Stimulated activated naive B cell treated with anti-CD40 and anti-IgM and Interleukin-4, amounts not matched to agents 10 μg/mL and 1 μg/mL and 100 μg/mL, for 72 hours (primary cell): ENCODE data around the gene CALHM5.
A peak's percentile ranks its signal among the peaks of the same experiment; 100 is the strongest.

Source experiments
- ATAC-seq, 2 donors: fragments of 150-1000 bp; cut with Tn5 transposase; replicated peaks; 2 replicates each; pipeline ENCODE4 v1.10.0; 2021; ENCODE audit warnings: moderate library complexity in 1 of 2
- DNase-seq: peaks from one replicate; pipeline ENCODE4 v3.0.0; 2021
- H3K27ac Mint-ChIP-seq: one replicate; pipeline ENCODE4 v1.8.0; 2022; ENCODE audit warnings: mild to moderate bottlenecking, mixed read lengths
- H3K27me3 Mint-ChIP-seq, 2 donors: one replicate each; pipeline ENCODE4 v1.8.0; 2022; ENCODE audit warnings: mixed read lengths in 2 of 2
- H3K36me3 Mint-ChIP-seq, 2 donors: one replicate each; pipeline ENCODE4 v1.8.0; 2022; ENCODE audit warnings: mixed read lengths in 2 of 2, mild to moderate bottlenecking in 1 of 2
- H3K4me1 Mint-ChIP-seq, 2 donors: one replicate each; pipeline ENCODE4 v1.8.0; 2022; ENCODE audit warnings: mixed read lengths in 2 of 2, mild to moderate bottlenecking in 1 of 2
- H3K4me3 Mint-ChIP-seq, 2 donors: one replicate each; pipeline ENCODE4 v1.8.0; 2022; ENCODE audit warnings: mild to moderate bottlenecking in 2 of 2, mixed read lengths in 2 of 2, moderate library complexity in 1 of 2
- H3K9me3 Mint-ChIP-seq, 2 donors: one replicate each; pipeline ENCODE4 v1.8.0; 2022; ENCODE audit warnings: mixed read lengths in 2 of 2, mild to moderate bottlenecking in 1 of 2

Gene CALHM5

DNA sequence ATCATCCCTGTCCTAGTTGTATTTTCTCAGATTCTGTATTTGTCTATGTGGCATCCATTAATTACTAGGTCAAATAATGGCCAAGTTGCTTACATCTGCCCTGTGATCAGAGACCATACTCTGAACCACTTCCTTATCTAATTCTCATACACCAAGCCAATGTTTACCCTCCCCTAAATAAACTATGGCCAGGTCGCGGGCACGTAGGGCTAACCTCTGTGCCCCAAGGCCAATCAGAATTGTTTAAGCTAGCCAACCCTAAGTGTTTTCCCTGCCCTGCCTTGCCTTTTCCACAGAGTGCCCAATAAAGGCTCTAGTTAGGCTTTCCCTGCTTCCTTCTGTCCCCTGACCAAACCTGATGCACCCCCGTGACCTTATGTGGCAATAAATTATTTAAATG lies 39.4 kb downstream of the CALHM5 start:
- no peak overlapping the region for H3K27ac Mint-ChIP-seq
- peaks cover 8 to 16% of the 10 kb centered on the region in 2 donors for H3K27me3 Mint-ChIP-seq
- H3K4me1 Mint-ChIP-seq: no peaks in the 10 kb centered on the region
- no peaks in the 10 kb centered on the region for H3K36me3 Mint-ChIP-seq
- ATAC-seq (no peak), DNase-seq (no peak)
- no peaks in the 10 kb centered on the region for H3K9me3 Mint-ChIP-seq
- H3K4me3 Mint-ChIP-seq: no peak overlapping the region

DNA sequence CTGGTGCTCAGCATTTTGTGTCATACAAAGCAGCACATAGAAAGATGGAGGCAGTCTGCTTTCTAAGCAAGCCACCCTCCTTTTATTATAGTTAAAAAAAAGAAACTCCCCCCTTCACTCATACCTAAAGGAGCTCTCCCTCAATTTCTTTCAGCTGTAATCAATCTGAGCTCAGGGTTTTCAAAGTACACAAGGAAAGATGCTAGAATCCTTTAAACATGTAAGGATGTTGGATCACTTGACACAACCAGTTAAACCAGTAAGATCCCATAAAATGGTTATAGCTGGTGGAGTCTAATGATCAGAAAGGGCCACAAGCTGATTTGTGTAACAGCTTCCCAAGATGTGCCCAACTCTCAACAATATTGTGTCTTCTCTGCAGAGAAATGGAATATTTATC lies 42.0 kb downstream of the CALHM5 start, which contains the start of gene CALHM4:
CALHM4 (plus strand) TSS at position 301 of the 400 bp plus-strand sequence; CDS start at position 344, 43 bp downstream.
- ATAC-seq (no peak), DNase-seq (no peak)
- H3K4me3 Mint-ChIP-seq: no peak within 1 kb of the TSS
- no peak within 1 kb of the TSS for H3K27ac Mint-ChIP-seq
- H3K4me1 Mint-ChIP-seq: no peaks in the 10 kb centered on the region
- no peaks in the 10 kb centered on the region for H3K9me3 Mint-ChIP-seq
- H3K36me3 Mint-ChIP-seq: no peaks in the 10 kb centered on the region
- peaks cover 11 to 16% of the 10 kb centered on the region in 2 donors for H3K27me3 Mint-ChIP-seq

DNA sequence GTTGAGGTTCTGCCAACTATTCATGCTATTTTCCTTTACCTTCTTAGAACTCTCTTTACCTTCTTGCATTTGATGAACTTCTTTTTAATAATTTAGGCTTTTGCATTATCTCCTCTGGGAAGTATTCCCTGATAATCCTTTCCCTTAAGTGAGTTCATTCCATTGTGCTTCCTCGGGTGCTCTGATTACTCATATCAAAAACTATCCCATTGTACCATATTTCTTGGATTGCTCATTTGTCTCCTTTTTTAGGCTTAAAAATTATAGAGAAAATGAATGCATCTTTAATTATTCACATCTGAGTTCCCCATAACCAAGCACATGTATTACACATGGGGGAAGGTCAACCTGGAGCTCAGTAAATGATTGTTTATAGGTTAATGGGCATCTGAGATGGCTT lies 44.6 kb downstream of the CALHM5 start:
- no peak for ATAC-seq

DNA sequence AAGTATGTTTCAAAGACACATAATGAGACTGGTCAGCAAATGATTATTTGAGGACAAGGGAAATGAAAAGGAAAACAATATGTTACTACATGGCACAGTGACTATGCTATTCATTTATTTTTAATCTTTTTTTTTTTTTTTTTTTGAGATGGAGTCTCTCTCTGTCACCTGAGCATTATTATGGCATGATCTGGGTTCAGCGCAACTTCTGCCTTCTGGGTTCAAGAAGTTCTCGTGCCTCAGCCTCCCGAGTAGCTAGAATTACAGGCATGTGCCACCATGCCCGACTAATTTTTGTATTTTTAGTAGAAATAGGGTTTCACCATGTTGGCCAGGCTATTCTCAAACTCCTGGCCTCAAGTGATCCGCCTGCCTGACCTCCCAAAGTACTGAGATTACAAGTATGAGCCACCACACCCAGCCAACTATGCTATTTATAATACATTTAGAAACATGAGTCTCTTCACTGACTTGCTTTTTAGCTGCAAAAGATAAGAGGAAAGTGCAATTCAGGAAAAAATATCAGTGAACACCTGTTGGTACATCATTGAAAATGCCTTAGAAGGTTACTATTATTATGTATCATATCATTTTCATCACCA lies 45.5 kb downstream of the CALHM5 start:
- H3K9me3 Mint-ChIP-seq: no peaks in the 10 kb centered on the region
- no peak overlapping the region for H3K4me3 Mint-ChIP-seq
- DNase-seq: no peak
- no peak for ATAC-seq
- peaks cover 0 to 2% of the 10 kb centered on the region in 2 donors for H3K4me1 Mint-ChIP-seq
- no peaks in the 10 kb centered on the region for H3K36me3 Mint-ChIP-seq
- peaks cover 10 to 14% of the 10 kb centered on the region in 2 donors for H3K27me3 Mint-ChIP-seq
- no peak overlapping the region for H3K27ac Mint-ChIP-seq

More for the DNA sequence above, 44.6 kb downstream of the CALHM5 start:
- no peaks in the 10 kb centered on the region for H3K4me1 Mint-ChIP-seq
- no peak overlapping the region for H3K27ac Mint-ChIP-seq
- H3K27me3 Mint-ChIP-seq: peaks cover 9 to 11% of the 10 kb centered on the region in 2 donors
- H3K4me3 Mint-ChIP-seq: no peak overlapping the region
- H3K9me3 Mint-ChIP-seq: no peaks in the 10 kb centered on the region
- H3K36me3 Mint-ChIP-seq: no peaks in the 10 kb centered on the region
- DNase-seq: no peak

DNA sequence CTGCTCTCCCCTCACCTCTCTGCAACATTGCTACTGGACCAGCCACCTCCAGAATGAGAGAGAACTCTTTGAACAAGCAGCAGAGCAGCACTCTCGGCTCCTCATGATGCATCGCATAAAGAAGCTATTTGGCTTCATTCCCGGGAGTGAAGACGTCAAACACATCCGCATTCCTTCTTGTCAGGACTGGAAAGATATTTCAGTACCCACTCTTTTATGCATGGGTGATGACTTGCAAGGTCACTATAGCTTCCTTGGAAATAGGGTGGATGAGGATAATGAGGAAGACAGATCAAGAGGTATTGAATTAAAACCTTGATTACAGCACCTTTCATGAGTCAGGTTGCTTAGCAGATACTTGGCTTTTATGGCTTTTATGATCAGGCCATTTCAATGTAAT lies 46.5 kb downstream of the CALHM5 start:
- DNase-seq (no peak), ATAC-seq (no peak)
- no peak overlapping the region for H3K27ac Mint-ChIP-seq
- H3K4me3 Mint-ChIP-seq: no peak overlapping the region
- H3K36me3 Mint-ChIP-seq: no peaks in the 10 kb centered on the region
- no peaks in the 10 kb centered on the region for H3K9me3 Mint-ChIP-seq
- H3K27me3 Mint-ChIP-seq: peaks cover 17 to 20% of the 10 kb centered on the region in 2 donors
- H3K4me1 Mint-ChIP-seq: peaks cover 0 to 2% of the 10 kb centered on the region in 2 donors

DNA sequence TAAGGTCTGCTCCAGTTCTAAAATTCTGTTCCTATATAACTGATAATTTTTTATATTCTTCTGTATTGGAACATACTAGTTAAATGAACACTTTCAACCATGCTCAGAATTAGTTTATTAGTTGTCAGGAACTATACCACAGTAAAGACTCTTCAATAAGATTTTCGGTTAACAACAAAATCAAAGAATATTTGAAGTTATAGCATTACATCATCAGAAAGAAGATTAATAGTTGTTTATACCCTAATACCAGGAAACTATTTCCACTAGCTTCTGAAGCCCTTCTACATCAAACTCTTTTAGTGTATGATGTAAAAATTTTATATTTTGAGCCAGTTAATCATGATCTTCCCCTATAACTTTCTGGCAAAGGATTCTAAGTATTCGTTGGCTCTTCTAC lies 48.7 kb downstream of the CALHM5 start:
- no peaks in the 10 kb centered on the region for H3K36me3 Mint-ChIP-seq
- H3K9me3 Mint-ChIP-seq: no peaks in the 10 kb centered on the region
- ATAC-seq: no peak
- no peak for DNase-seq
- no peak overlapping the region for H3K27ac Mint-ChIP-seq
- no peak overlapping the region for H3K4me3 Mint-ChIP-seq
- H3K4me1 Mint-ChIP-seq: peaks cover 5 to 9% of the 10 kb centered on the region in 2 donors
- peaks cover 20 to 22% of the 10 kb centered on the region in 2 donors for H3K27me3 Mint-ChIP-seq

DNA sequence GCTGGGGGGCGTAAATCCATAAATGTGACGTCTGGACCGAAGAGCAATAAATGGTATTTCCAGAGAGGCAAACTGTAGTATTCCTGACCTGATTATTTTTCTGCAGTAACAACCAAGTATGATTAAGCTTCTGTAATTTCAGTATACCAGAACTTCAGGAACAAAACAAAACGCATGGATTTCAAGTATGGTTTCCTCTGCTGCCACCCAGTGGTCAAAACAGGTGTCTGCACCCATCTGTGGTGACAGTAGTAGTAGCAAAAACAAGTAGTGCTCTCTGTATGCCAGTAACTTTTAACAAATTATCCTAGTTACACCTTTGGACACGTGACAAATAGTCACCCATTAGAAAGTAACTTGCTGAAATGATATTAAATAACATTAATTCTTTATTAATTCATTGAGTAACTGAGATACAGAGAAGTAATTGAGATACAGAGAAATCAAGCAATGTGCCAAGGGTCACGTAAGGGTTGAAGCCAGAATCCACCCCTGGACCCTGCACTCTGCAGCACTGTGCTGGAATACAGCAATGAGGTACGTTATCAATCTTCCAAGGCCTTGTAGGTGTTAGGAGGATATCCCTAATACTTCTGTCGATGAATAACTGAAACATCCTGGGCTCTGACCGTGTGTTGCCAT lies 50.1 kb downstream of the CALHM5 start:
- Mint-ChIP-seq H3K4me3 (no peak overlapping the region), H3K27ac (no peak overlapping the region), H3K36me3 (no peaks in the 10 kb centered on the region), H3K4me1 (peaks cover 5 to 9% of the 10 kb centered on the region in 2 donors), H3K27me3 (peaks cover 20 to 29% of the 10 kb centered on the region in 2 donors), H3K9me3 (no peaks in the 10 kb centered on the region)
- DNase-seq (peak; percentile 27), ATAC-seq (peak; percentile 73 to 75)

DNA sequence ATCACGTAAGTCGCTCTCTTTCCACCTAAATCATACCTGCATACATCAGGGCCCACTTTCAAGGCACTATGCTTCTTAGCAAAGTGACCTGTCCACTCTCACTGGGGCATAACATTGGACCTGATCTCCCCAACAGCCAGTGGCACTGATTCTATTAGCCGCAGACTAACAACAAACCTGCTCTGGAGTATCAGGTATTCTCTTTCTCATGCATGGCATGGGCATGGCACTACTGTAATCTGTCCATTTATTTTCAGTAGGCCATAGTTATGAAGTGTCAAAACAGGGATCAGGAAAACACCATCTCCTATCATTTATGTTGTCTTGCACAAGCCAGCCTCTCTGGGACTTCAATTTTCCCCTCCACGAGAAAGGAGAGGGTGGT lies 50.6 kb downstream of the CALHM5 start:
- peaks cover 5 to 9% of the 10 kb centered on the region in 2 donors for H3K4me1 Mint-ChIP-seq
- ATAC-seq (no peak), DNase-seq (no peak)
- no peak overlapping the region for H3K4me3 Mint-ChIP-seq
- H3K27me3 Mint-ChIP-seq: peaks cover 20 to 29% of the 10 kb centered on the region in 2 donors
- H3K36me3 Mint-ChIP-seq: no peaks in the 10 kb centered on the region
- no peaks in the 10 kb centered on the region for H3K9me3 Mint-ChIP-seq
- H3K27ac Mint-ChIP-seq: no peak overlapping the region

DNA sequence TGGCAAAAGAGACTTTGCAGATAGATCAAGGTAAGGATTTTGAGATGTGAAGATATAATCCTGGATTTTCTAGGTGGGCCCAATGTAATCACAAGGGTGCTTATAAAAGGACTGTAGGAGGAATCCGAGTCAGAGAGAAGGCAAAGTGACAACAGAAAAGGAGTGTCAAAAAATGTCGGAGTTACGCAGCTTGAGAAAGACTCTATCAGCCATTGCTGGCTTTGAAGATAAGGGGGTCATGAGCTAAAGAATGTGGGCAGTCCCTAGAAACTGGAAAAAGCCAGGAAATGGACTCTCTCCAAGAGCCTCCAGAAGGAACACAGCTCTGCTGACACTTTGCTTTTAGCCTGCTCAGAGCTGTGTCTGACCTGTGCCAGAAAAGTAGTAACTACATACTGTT lies 51.2 kb downstream of the CALHM5 start:
- DNase-seq (no peak), ATAC-seq (no peak)
- no peaks in the 10 kb centered on the region for H3K9me3 Mint-ChIP-seq
- no peak overlapping the region for H3K27ac Mint-ChIP-seq
- H3K27me3 Mint-ChIP-seq: peaks cover 20 to 29% of the 10 kb centered on the region in 2 donors
- H3K4me3 Mint-ChIP-seq: no peak overlapping the region
- peaks cover 5 to 9% of the 10 kb centered on the region in 2 donors for H3K4me1 Mint-ChIP-seq
- H3K36me3 Mint-ChIP-seq: no peaks in the 10 kb centered on the region

DNA sequence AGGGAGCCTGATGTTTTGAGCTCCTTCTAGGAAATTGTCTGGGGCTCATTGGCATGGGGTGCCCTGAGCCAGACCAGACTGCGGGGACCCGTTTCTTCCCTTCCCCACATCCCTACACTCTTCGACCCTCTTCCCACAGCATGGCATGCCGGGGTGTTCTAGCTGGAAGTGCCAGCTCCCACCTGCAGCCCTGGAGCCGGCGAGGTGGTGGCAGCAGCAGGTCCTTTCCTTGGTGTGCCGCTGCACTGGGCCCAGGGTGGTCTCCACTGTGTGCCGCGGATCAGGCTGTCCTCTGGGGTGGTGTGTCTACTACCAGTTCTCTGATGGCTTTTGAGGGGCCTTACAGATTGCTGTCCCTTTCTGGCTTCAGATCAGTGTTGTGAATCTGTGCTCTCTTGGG lies 52.4 kb downstream of the CALHM5 start:
- no peaks in the 10 kb centered on the region for H3K36me3 Mint-ChIP-seq
- H3K4me1 Mint-ChIP-seq: peaks cover 6 to 11% of the 10 kb centered on the region in 2 donors
- DNase-seq (no peak), ATAC-seq (no peak)
- no peak overlapping the region for H3K4me3 Mint-ChIP-seq
- no peak overlapping the region for H3K27ac Mint-ChIP-seq
- peaks cover 17 to 29% of the 10 kb centered on the region in 2 donors for H3K27me3 Mint-ChIP-seq
- no peaks in the 10 kb centered on the region for H3K9me3 Mint-ChIP-seq

DNA sequence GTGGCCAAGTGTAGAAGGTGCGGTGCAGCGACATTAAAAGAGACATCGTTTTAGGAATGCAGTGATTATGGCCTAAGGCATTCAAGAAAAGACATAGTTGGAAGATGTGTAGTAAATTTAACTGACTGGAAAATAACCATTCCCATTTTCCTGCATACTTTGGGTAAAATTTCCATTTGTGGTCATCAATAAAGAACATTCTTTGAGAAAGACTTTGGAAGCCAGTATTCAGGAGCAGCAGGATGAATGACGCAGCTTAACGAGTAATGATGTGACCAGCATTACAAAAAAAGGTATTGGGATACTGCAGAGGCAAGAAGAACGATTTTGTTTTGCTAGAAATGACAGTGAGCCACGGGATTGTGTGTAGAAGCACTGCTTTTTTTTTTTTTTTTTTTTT lies 52.9 kb downstream of the CALHM5 start:
- peaks cover 10 to 16% of the 10 kb centered on the region in 2 donors for H3K4me1 Mint-ChIP-seq
- no peak overlapping the region for H3K4me3 Mint-ChIP-seq
- no peaks in the 10 kb centered on the region for H3K36me3 Mint-ChIP-seq
- H3K27me3 Mint-ChIP-seq: peaks cover 17 to 29% of the 10 kb centered on the region in 2 donors
- no peaks in the 10 kb centered on the region for H3K9me3 Mint-ChIP-seq
- DNase-seq (no peak), ATAC-seq (no peak)
- no peak overlapping the region for H3K27ac Mint-ChIP-seq

DNA sequence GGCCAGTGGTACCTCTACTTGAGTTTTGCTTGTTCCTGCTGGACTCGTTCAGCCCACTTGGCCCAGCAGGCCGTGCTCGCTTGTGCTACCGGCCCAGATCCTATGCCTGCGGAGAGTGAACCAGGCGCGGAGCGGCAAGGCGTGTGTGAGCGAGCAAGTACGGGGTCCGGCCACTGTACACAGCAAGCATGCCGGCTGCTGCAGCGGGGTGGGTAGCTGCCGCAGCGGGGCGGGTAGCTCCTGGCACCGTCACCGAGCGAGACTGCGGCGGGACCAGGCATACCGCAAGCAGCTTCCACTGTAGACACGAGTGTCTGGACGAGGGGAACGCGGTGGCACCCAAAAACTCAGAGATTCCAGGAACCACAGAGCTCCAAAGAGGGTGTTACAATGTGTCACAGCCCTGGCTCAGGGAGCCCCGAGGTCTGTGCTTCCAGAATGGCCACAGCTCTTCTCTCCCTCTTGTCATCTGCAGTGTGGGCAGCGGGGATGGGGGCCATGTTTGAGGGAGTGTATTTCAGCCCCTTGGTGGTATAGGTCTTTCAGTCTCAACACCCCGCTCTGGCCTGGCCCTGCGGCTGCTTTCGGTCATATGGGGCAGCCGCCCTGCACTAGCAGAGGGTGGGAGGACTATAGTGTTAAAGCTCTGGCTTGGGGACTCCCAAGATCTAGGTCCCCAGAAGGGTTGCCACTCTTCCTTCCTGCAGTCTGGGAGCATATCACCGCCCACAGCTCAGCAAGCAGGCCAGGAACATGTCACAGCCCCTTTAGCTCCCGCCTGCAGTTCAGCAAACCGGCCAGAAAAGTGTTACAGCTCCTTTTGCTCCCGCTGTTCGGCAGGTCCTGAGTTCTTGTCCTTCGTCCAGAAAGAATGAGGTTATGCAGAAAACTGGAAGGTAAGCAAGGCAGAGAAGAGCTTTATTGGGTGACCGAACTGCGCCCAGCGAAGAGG lies 53.8 kb downstream of the CALHM5 start:
- ATAC-seq (peak; percentile 55 to 65), DNase-seq (no peak)
- Mint-ChIP-seq H3K27ac (no peak overlapping the region), H3K9me3 (no peaks in the 10 kb centered on the region), H3K4me1 (peaks cover 10 to 25% of the 10 kb centered on the region in 2 donors), H3K36me3 (no peaks in the 10 kb centered on the region), H3K4me3 (peak overlapping the region; percentile 60 to 67), H3K27me3 (peaks cover 17 to 29% of the 10 kb centered on the region in 2 donors)

DNA sequence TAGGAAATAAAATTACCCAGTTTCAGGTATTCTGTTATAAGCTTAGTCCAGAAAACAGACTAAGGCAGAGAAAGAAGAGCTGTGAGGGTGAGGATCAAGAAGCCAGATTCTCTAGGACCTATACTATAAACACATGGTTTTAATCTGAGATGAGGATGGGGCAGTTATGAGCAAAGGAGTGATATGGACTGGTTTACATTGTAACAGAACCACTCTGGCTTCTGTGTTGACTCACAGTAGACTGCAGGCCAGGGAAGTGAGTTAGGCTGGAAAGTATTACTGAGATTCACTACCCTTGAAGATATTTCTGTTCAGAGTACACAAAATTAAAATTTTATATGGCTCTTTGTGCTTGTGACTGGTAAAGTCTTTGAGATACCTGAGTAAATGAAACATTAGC lies 56.7 kb downstream of the CALHM5 start:
- ATAC-seq (no peak), DNase-seq (no peak)
- Mint-ChIP-seq H3K27ac (no peak overlapping the region), H3K9me3 (no peaks in the 10 kb centered on the region), H3K36me3 (peaks cover 3% of the 10 kb centered on the region in 2 donors), H3K4me1 (peaks cover 13 to 47% of the 10 kb centered on the region in 2 donors), H3K27me3 (peaks cover 9 to 21% of the 10 kb centered on the region in 2 donors), H3K4me3 (no peak overlapping the region)
